HS-27A (cell line): ENCODE results near the gene CTSD.

Experiments
- DNase-seq: peaks from one replicate; pipeline ENCODE4 v3.0.0-alpha.2; 2012; ENCODE audit warnings: low read depth, missing footprints

The CTSD gene

GRCh38 chr11:1744891-1745700 lies 18.6 kb downstream of the CTSD start:
- no peak for DNase-seq

- DNase-seq, result no peak
Observed at GRCh38 chr11:1744137-1744886, 19.4 kb downstream of the CTSD start.

- no peak for DNase-seq
Observed at GRCh38 chr11:1743585-1744136, 20.1 kb downstream of the CTSD start.

- DNase-seq, result no peak
Observed at GRCh38 chr11:1742869-1743584, 20.7 kb downstream of the CTSD start.

GRCh38 chr11:1742371-1742770 lies 21.4 kb downstream of the CTSD start:
- DNase-seq, result no peak

- DNase-seq, result no peak
Observed at GRCh38 chr11:1741741-1742140, 22.0 kb downstream of the CTSD start.

GRCh38 chr11:1740786-1741530 lies 22.8 kb downstream of the CTSD start:
- no peak for DNase-seq

- DNase-seq, result no peak
Observed at GRCh38 chr11:1739576-1739975, 24.2 kb downstream of the CTSD start.

- no peak for DNase-seq
Observed at GRCh38 chr11:1738380-1738779, 25.3 kb downstream of the CTSD start.

- no peak for DNase-seq
Observed at GRCh38 chr11:1737080-1737757, 26.5 kb downstream of the CTSD start.

- no peak for DNase-seq
Observed at GRCh38 chr11:1736447-1736992, 27.2 kb downstream of the CTSD start.

- no peak for DNase-seq
Observed at GRCh38 chr11:1735271-1735670, 28.5 kb downstream of the CTSD start.

- no peak for DNase-seq
Observed at GRCh38 chr11:1734641-1735081, 29.1 kb downstream of the CTSD start.

- no peak for DNase-seq
Observed at GRCh38 chr11:1733716-1734640, 29.7 kb downstream of the CTSD start.

GRCh38 chr11:1733009-1733715 lies 30.6 kb downstream of the CTSD start:
- no peak for DNase-seq

- DNase-seq, result no peak
Observed at GRCh38 chr11:1732418-1733008, 31.2 kb downstream of the CTSD start.

GRCh38 chr11:1731451-1732059 lies 32.2 kb downstream of the CTSD start:
- DNase-seq, result no peak

GRCh38 chr11:1730059-1730629 lies 33.6 kb downstream of the CTSD start:
- no peak for DNase-seq
